Trophoblast cell (in vitro differentiated cells and primary cell): Measurements from ENCODE around the gene MYO1D.
"Not testable (repeated sequence)": the region's sequence is repeated elsewhere in the genome, so short reads cannot be mapped to it uniquely, and the experiment has no call there.

Source experiments
- DNase-seq, 2 donors: peaks; one replicate each; pipeline ENCODE4 v3.0.0-alpha.2; 2016
- H2AFZ ChIP-seq: 2 replicates; pipeline ENCODE4 v1.6.1; 2013; ENCODE audit warnings: low read length, moderate library complexity, mild to moderate bottlenecking; ENCODE audit not compliant: insufficient read depth, poor library complexity
- H2AK5ac ChIP-seq: 2 replicates; pipeline ENCODE4 v1.6.1; 2013; ENCODE audit warnings: mild to moderate bottlenecking, low read length
- H2BK120ac ChIP-seq: 2 replicates; pipeline ENCODE4 v1.6.1; 2013; ENCODE audit warnings: low read length, mild to moderate bottlenecking, moderate library complexity; ENCODE audit not compliant: insufficient read depth, poor library complexity
- H2BK12ac ChIP-seq: 2 replicates; pipeline ENCODE4 v1.6.1; 2013; ENCODE audit warnings: mild to moderate bottlenecking, low read length, moderate library complexity
- H2BK5ac ChIP-seq: 2 replicates; pipeline ENCODE4 v1.6.1; 2013; ENCODE audit warnings: low read length, low read depth, moderate library complexity, mild to moderate bottlenecking; ENCODE audit not compliant: poor library complexity
- H3K14ac ChIP-seq: 2 replicates; pipeline ENCODE4 v1.6.1; 2013; ENCODE audit warnings: mild to moderate bottlenecking, low read length
- H3K18ac ChIP-seq: 2 replicates; pipeline ENCODE4 v1.6.1; 2013; ENCODE audit warnings: mild to moderate bottlenecking, low read length
- H3K23ac ChIP-seq: 2 replicates; pipeline ENCODE4 v1.6.1; 2013; ENCODE audit warnings: low read length
- H3K27ac ChIP-seq: 2 replicates; pipeline ENCODE4 v1.5.1; 2013; ENCODE audit warnings: low read depth, mild to moderate bottlenecking, inconsistent platforms, low read length, moderate library complexity
- H3K27me3 ChIP-seq: 2 replicates; pipeline ENCODE4 v1.6.1; 2013; ENCODE audit warnings: inconsistent platforms, mild to moderate bottlenecking, low read length, moderate library complexity; ENCODE audit not compliant: insufficient read depth
- H3K36me3 ChIP-seq, 2 experiments: 1 replicate in 1 of 2; 2 replicates in 1 of 2; pipeline ENCODE4 v1.6.1; 2013; ENCODE audit warnings: low read length in 2 of 2, mild to moderate bottlenecking in 2 of 2, moderate library complexity in 1 of 2; ENCODE audit not compliant: insufficient read depth in 2 of 2, control insufficient read depth in 1 of 2
- H3K4ac ChIP-seq: 2 replicates; pipeline ENCODE4 v1.6.1; 2013; ENCODE audit warnings: low read depth, mild to moderate bottlenecking, low read length, moderate library complexity
- H3K4me1 ChIP-seq, 2 experiments: 1 replicate in 1 of 2; 2 replicates in 1 of 2; pipeline ENCODE4 v1.6.1; 2013; ENCODE audit warnings: low read length in 2 of 2, mild to moderate bottlenecking in 2 of 2, moderate library complexity in 1 of 2; ENCODE audit not compliant: insufficient read depth in 2 of 2, control insufficient read depth in 1 of 2
- H3K4me2 ChIP-seq: 2 replicates; pipeline ENCODE4 v1.6.1; 2013; ENCODE audit warnings: inconsistent platforms, mild to moderate bottlenecking, low read length, moderate library complexity
- H3K4me3 ChIP-seq: 2 replicates; pipeline ENCODE4 v1.5.1; 2013; ENCODE audit warnings: mild to moderate bottlenecking, low read depth, low read length, inconsistent platforms
- H3K79me1 ChIP-seq: one replicate; pipeline ENCODE4 v1.6.1; 2013; ENCODE audit warnings: low read length
- H3K79me2 ChIP-seq: 2 replicates; pipeline ENCODE4 v1.6.1; 2013; ENCODE audit warnings: low read length, mild to moderate bottlenecking; ENCODE audit not compliant: control insufficient read depth, insufficient read depth, poor library complexity
- H3K9ac ChIP-seq: 2 replicates; pipeline ENCODE4 v1.6.1; 2013; ENCODE audit warnings: mild to moderate bottlenecking, low read length
- H3K9me3 ChIP-seq: 2 replicates; pipeline ENCODE4 v1.6.1; 2013; ENCODE audit warnings: low read depth, mild to moderate bottlenecking, control low read depth, inconsistent platforms, low read length; ENCODE audit not compliant: insufficient read depth
- H4K12ac ChIP-seq: 2 replicates; pipeline ENCODE4 v1.6.1; 2013; ENCODE audit warnings: low read depth, mild to moderate bottlenecking, low read length, moderate library complexity
- H4K8ac ChIP-seq: 2 replicates; pipeline ENCODE4 v1.6.1; 2013; ENCODE audit warnings: low read depth, mild to moderate bottlenecking, low read length, moderate library complexity
- H4K91ac ChIP-seq: one replicate; pipeline ENCODE4 v1.6.1; 2013; ENCODE audit warnings: low read depth, mild to moderate bottlenecking, low read length, moderate library complexity
- WGBS: extraction: QIAGEN DNeasy Blood & Tissue Kit; methylation state at CpG from one replicate; pipeline ENCODE4 v1.1.7; 2013; ENCODE audit warnings: missing lambda C conversion rate; ENCODE audit not compliant: insufficient read length, insufficient coverage; ENCODE audit errors: extremely low coverage; 5-methylcytosine and 5-hydroxymethylcytosine counted together

Gene MYO1D

DNA sequence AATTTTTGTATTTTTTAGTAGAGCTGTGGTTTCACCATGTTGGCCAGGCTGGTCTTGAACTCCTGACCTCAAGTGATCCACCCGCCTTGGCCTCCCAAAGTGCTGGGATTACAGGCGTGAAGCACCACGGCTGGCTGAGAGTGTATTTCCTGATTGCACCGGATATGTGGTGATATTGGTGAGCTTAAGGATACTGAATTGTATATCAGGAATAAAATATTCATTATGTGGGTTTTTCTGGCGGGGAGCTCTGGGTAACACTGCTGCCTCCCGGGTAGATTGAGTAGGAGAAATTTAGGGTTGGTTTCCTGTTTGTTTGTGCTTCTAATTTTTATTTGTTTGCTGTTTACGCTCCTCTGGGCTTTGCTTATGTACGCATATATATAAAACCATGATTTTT is 43.4 kb upstream of the MYO1D start:
- H3K27ac ChIP-seq = no peak overlapping the region
- no peaks in the 10 kb centered on the region for H3K79me1 ChIP-seq
- H2BK120ac ChIP-seq = no peak overlapping the region
- no peak overlapping the region for H3K9ac ChIP-seq
- no peaks in the 10 kb centered on the region for H3K9me3 ChIP-seq
- H3K4me3 ChIP-seq = no peak overlapping the region
- no peak overlapping the region for H3K23ac ChIP-seq
- H4K91ac ChIP-seq = no peak overlapping the region
- H3K4me2 ChIP-seq = no peak overlapping the region
- no peak overlapping the region for H4K8ac ChIP-seq
- no peaks in the 10 kb centered on the region for H3K36me3 ChIP-seq
- H2BK5ac ChIP-seq = no peak overlapping the region
- H3K14ac ChIP-seq = no peak overlapping the region
- no peak for DNase-seq
- WGBS = no CpG with 5 or more reads among the region's 8 CpGs
- H3K4ac ChIP-seq = no peak overlapping the region
- no peaks in the 10 kb centered on the region for H3K79me2 ChIP-seq
- no peak overlapping the region for H2AFZ ChIP-seq
- H3K18ac ChIP-seq = no peak overlapping the region
- no peak overlapping the region for H4K12ac ChIP-seq
- H3K27me3 ChIP-seq = no peaks in the 10 kb centered on the region
- no peaks in the 10 kb centered on the region for H3K4me1 ChIP-seq
- no peak overlapping the region for H2BK12ac ChIP-seq
- H2AK5ac ChIP-seq = no peak overlapping the region

GRCh38 chr17:32919876-32920275 is 43.0 kb upstream of the MYO1D start:
- H3K79me2 ChIP-seq, H3K9ac ChIP-seq, DNase-seq, H2BK12ac ChIP-seq, H3K18ac ChIP-seq, H3K27ac ChIP-seq, H3K27me3 ChIP-seq, H2BK120ac ChIP-seq, H2AK5ac ChIP-seq, H4K8ac ChIP-seq, H3K23ac ChIP-seq, H3K79me1 ChIP-seq, H2AFZ ChIP-seq, H3K36me3 ChIP-seq, H4K91ac ChIP-seq, H2BK5ac ChIP-seq, H3K4me3 ChIP-seq, H3K14ac ChIP-seq, H3K4me1 ChIP-seq, H3K4ac ChIP-seq, H3K4me2 ChIP-seq, H3K9me3 ChIP-seq, H4K12ac ChIP-seq: not testable (repeated sequence)
- no CpG with 5 or more reads among the region's 4 CpGs for WGBS

DNA sequence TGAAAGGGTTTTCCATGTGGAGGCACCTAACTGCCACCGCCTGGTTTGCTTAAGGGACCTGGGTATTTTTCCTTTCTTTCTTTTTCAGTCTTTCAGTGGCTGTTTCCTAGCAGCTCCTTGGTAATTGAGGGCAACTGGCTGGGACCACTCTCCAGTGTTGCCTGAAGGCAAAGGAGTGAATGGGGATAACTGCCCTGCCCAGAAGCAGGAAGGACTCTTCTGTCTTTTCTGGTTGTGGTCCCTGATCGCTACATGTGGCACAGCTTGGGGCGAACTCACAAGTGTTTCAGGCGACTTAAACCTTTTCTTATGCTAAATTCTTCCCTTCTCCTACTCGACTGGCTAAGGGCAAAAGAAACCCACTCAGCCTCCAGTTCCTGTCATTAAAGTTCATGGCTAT is 40.9 kb upstream of the MYO1D start:
- Histone ChIP-seq H2AFZ (no peak overlapping the region), H4K8ac (no peak overlapping the region), H2BK120ac (no peak overlapping the region), H3K27ac (no peak overlapping the region), H3K79me1 (no peaks in the 10 kb centered on the region), H4K12ac (no peak overlapping the region), H3K23ac (no peak overlapping the region), H3K4me3 (no peak overlapping the region), H3K18ac (no peak overlapping the region), H3K27me3 (no peaks in the 10 kb centered on the region), H3K4ac (no peak overlapping the region), H3K14ac (no peak overlapping the region), H3K4me1 (no peaks in the 10 kb centered on the region), H2BK12ac (no peak overlapping the region), H3K36me3 (no peaks in the 10 kb centered on the region), H2BK5ac (no peak overlapping the region), H2AK5ac (no peak overlapping the region), H3K9me3 (no peaks in the 10 kb centered on the region), H3K9ac (no peak overlapping the region), H3K79me2 (no peaks in the 10 kb centered on the region), H3K4me2 (no peak overlapping the region), H4K91ac (no peak overlapping the region)
- WGBS = no CpG with 5 or more reads among the region's 5 CpGs
- no peak for DNase-seq

GRCh38 chr17:32917081-32917480 is 40.2 kb upstream of the MYO1D start:
- H3K79me2 ChIP-seq = no peaks in the 10 kb centered on the region
- H3K36me3 ChIP-seq = no peaks in the 10 kb centered on the region
- no peak overlapping the region for H3K14ac ChIP-seq
- H3K18ac ChIP-seq = no peak overlapping the region
- no peak overlapping the region for H2BK120ac ChIP-seq
- no peak overlapping the region for H3K23ac ChIP-seq
- no peak for DNase-seq
- H4K91ac ChIP-seq = no peak overlapping the region
- no peak overlapping the region for H2AFZ ChIP-seq
- H3K4me1 ChIP-seq = no peaks in the 10 kb centered on the region
- no peak overlapping the region for H2BK5ac ChIP-seq
- no peak overlapping the region for H2AK5ac ChIP-seq
- no peaks in the 10 kb centered on the region for H3K27me3 ChIP-seq
- no peak overlapping the region for H4K8ac ChIP-seq
- H2BK12ac ChIP-seq = no peak overlapping the region
- no peak overlapping the region for H3K4me3 ChIP-seq
- no peak overlapping the region for H4K12ac ChIP-seq
- no peak overlapping the region for H3K4me2 ChIP-seq
- H3K79me1 ChIP-seq = no peaks in the 10 kb centered on the region
- no peak overlapping the region for H3K27ac ChIP-seq
- H3K9me3 ChIP-seq = no peaks in the 10 kb centered on the region
- H3K4ac ChIP-seq = no peak overlapping the region
- no peak overlapping the region for H3K9ac ChIP-seq

GRCh38 chr17:32916134-32916533 is 39.2 kb upstream of the MYO1D start:
- no peak overlapping the region for H3K14ac ChIP-seq
- no peaks in the 10 kb centered on the region for H3K4me1 ChIP-seq
- H4K8ac ChIP-seq = no peak overlapping the region
- no peaks in the 10 kb centered on the region for H3K36me3 ChIP-seq
- no peak overlapping the region for H3K18ac ChIP-seq
- H2BK12ac ChIP-seq = no peak overlapping the region
- H3K9ac ChIP-seq = no peak overlapping the region
- no peak overlapping the region for H2AK5ac ChIP-seq
- no peak overlapping the region for H3K4ac ChIP-seq
- H3K79me1 ChIP-seq = no peaks in the 10 kb centered on the region
- no peaks in the 10 kb centered on the region for H3K27me3 ChIP-seq
- DNase-seq = no peak
- no peak overlapping the region for H3K27ac ChIP-seq
- no peaks in the 10 kb centered on the region for H3K9me3 ChIP-seq
- H3K4me2 ChIP-seq = no peak overlapping the region
- H3K23ac ChIP-seq = no peak overlapping the region
- no peaks in the 10 kb centered on the region for H3K79me2 ChIP-seq
- no peak overlapping the region for H3K4me3 ChIP-seq
- no peak overlapping the region for H2AFZ ChIP-seq
- no peak overlapping the region for H4K91ac ChIP-seq
- no CpG with 5 or more reads among the region's 3 CpGs for WGBS
- no peak overlapping the region for H4K12ac ChIP-seq
- H2BK5ac ChIP-seq = no peak overlapping the region
- no peak overlapping the region for H2BK120ac ChIP-seq
